HepG2 (cell line): ENCODE data around the gene EPHA1. TPM values are rescaled to one million over a fixed set of nuclear protein-coding genes. Genes with fewer than 3 reads are reported as not detected.

ENCODE experiments used
- CHD4 ChIP-seq: fragments of 200-600 bp; sonication (generic); IDR thresholded peaks from 2 replicates; pipeline ENCODE4 v1.7.0; 2017; ENCODE audit warnings: mild to moderate bottlenecking, low read length, borderline replicate concordance
- EP300 ChIP-seq, 3 experiments: sonication (generic) in 1 of 3; formaldehyde crosslinking in 1 of 3; IDR thresholded peaks; 2 replicates each; pipeline versions ENCODE4 v1.5.1 to v1.6.1; 2011 to 2020; ENCODE audit warnings: low read depth in 2 of 3, low read length in 2 of 3, borderline replicate concordance in 1 of 3, improper control_type of control experiment in 1 of 3, mild to moderate bottlenecking in 1 of 3, missing genetic modification reagents in 1 of 3, moderate library complexity in 1 of 3
- GMEB1 ChIP-seq: sonication (generic); formaldehyde crosslinking; IDR thresholded peaks from 2 replicates; pipeline ENCODE4 v1.5.1; 2020; ENCODE audit warnings: missing genetic modification reagents, mild to moderate bottlenecking, borderline replicate concordance
- HDAC2 ChIP-seq: sonication (generic); formaldehyde crosslinking; IDR thresholded peaks from 2 replicates; pipeline ENCODE4 v1.4.0; 2020; ENCODE audit warnings: missing genetic modification reagents
- IRF2 ChIP-seq: IDR thresholded peaks from 2 replicates; pipeline ENCODE4 v1.6.1; 2018; ENCODE audit warnings: missing genetic modification reagents, missing compliant biosample characterization
- KIAA2018 ChIP-seq: sonication (generic); formaldehyde crosslinking; IDR thresholded peaks from 2 replicates; pipeline ENCODE4 v1.5.0; 2020; ENCODE audit warnings: mild to moderate bottlenecking, missing genetic modification reagents, borderline replicate concordance
- MIER3 ChIP-seq: IDR thresholded peaks from 2 replicates; pipeline ENCODE4 v1.6.1; 2016; ENCODE audit warnings: missing compliant biosample characterization, borderline replicate concordance
- NR0B2 ChIP-seq: sonication (generic); formaldehyde crosslinking; IDR thresholded peaks from 2 replicates; pipeline ENCODE4 v1.4.0; 2020; ENCODE audit warnings: mild to moderate bottlenecking, missing genetic modification reagents
- TARDBP ChIP-seq: sonication (generic); formaldehyde crosslinking; IDR thresholded peaks from 2 replicates; pipeline ENCODE4 v1.8.0; 2022; ENCODE audit warnings: mild to moderate bottlenecking, missing genetic modification reagents
- ZFX ChIP-seq: sonication (generic); formaldehyde crosslinking; IDR thresholded peaks from 2 replicates; pipeline ENCODE4 v1.4.0; 2020; ENCODE audit warnings: mild to moderate bottlenecking, low read depth, missing genetic modification reagents, moderate library complexity
- ZNF124 ChIP-seq: sonication (generic); formaldehyde crosslinking; IDR thresholded peaks from 2 replicates; pipeline ENCODE4 v1.4.0; 2020; ENCODE audit warnings: missing genetic modification reagents
- ZNF232 ChIP-seq: sonication (generic); formaldehyde crosslinking; IDR thresholded peaks from 2 replicates; pipeline ENCODE4 v1.4.0; 2020; ENCODE audit warnings: missing genetic modification reagents, borderline replicate concordance
- ZNF256 ChIP-seq: sonication (generic); formaldehyde crosslinking; conservative IDR thresholded peaks from 2 replicates; pipeline ENCODE4 v1.4.0; 2020; ENCODE audit warnings: missing genetic modification reagents
- ZNF337 ChIP-seq: sonication (generic); formaldehyde crosslinking; IDR thresholded peaks from 2 replicates; pipeline ENCODE4 v1.5.1; 2020; ENCODE audit warnings: missing genetic modification reagents, low read depth, mild to moderate bottlenecking, borderline replicate concordance
- ZNF558 ChIP-seq: sonication (generic); formaldehyde crosslinking; IDR thresholded peaks from 2 replicates; pipeline ENCODE4 v1.9.0; 2022; ENCODE audit warnings: mild to moderate bottlenecking, missing genetic modification reagents, borderline replicate concordance
- ZNF713 ChIP-seq: sonication (generic); formaldehyde crosslinking; IDR thresholded peaks from 2 replicates; pipeline ENCODE4 v1.4.0; 2020; ENCODE audit warnings: mild to moderate bottlenecking, missing genetic modification reagents
- polyA plus RNA-seq, 8 experiments: library from polyadenylated mRNA; depleted of rRNA in 3 of 8; stranded (reverse) in 7 of 8; unstranded in 1 of 8; fragments of >200 nt; fragmentation: Illumina TruSeq in 4 of 8; extraction: Trizol in 4 of 8; gene quantifications; 2 replicates each; pipeline versions ENCODE4 v1.2.1 to v1.2.3, GENCODE V29; 2011 to 2016; ENCODE audit warnings: low read depth in 4 of 8, missing spikeins in 1 of 8, mixed read lengths in 1 of 8; ENCODE audit not compliant: insufficient read depth in 1 of 8
- total RNA-seq, 5 experiments: library from RNA; depleted of rRNA; stranded (reverse); fragments of >200 nt; fragmentation: Illumina TruSeq; extraction: Trizol; gene quantifications; 2 replicates each; pipeline ENCODE4 v1.2.3, GENCODE V29; 2016; ENCODE audit warnings: low read depth in 1 of 5

The EPHA1 gene
- total and polyA plus RNA-seq, 2 of the 13 experiments (the other 11 are each of a cell fraction or from before 2014, with no cell fraction given), result 4.6 to 17.1 TPM

DNA sequence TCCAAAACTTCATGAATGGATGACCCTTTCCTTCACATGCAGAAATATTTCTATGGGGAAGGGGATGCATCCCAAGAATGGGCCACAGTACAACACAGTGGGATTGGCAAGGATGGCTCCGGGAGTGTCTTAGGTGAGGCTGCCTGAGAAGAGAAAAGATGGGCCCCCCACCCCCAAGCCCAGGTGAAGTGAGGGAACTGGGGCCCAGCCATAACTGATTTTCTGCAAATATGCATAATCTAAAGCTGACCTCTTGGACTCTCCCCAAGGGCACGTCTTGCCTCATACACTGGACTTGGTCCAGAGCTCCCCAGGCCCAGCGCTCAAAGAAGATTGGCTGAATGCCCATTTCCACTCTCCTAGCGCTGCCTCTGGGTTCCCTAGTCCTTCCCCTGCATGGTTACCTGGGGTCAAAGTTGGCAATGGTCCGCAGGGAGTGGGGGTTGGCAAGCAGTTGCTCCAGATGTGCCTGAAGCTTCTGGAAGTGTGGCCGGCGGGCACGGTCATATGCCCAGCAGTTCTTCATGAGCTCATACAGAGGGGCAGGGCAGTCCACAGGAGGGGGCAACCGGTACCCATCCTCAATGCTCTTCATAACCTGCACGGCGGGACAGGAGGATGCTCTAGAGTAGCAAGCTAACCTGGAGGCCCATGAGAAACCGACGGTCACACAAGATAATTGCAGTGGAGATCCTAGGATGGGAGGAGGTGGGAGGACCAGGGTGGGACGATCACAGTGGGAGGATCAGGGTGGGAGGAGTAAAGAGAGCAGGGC, 15.2 kb downstream of the EPHA1 start (continued):
- TF ChIP-seq CHD4 (peak; percentile 60; the same call in 1 of the 2 replicates), ZNF337 (CRISPR knock-in tag) (no peak), ZNF124 (CRISPR knock-in tag) (0 out of 2 replicates have a peak, but pooled peaks have one; percentile 60), ZNF558 (CRISPR knock-in tag) (no peak), GMEB1 (CRISPR knock-in tag) (peak; percentile 34; the same call in 1 of the 2 replicates), IRF2 (CRISPR knock-in tag) (peak; percentile 66), NR0B2 (CRISPR knock-in tag) (no peak), TARDBP (CRISPR knock-in tag) (peak; percentile 73), EP300 (IDR thresholded peaks at IDR 0.05; ENCODE audit: low read depth in 2 of 2, low read length in 2 of 2) (peak; percentile 58 to 85; a peak in 3 of 4 replicates), EP300 (CRISPR knock-in tag; IDR thresholded peaks at IDR 0.05; ENCODE audit: borderline replicate concordance) (peak; percentile 58; the same call in 1 of the 2 replicates), MIER3 (CRISPR knock-in tag) (no peak), ZNF256 (no peak), ZNF713 (CRISPR knock-in tag) (no peak), ZNF232 (CRISPR knock-in tag) (no peak), ZFX (CRISPR knock-in tag) (peak; percentile 50; the same call in 1 of the 2 replicates), KIAA2018 (no peak), HDAC2 (peak; percentile 92; the same call in 1 of the 2 replicates)
